Left lung (tissue), 10 donors: Measurements from ENCODE around the gene PRLHR. TPM values are rescaled to one million over a fixed set of nuclear protein-coding genes. Genes with fewer than 3 reads are reported as not detected.
"Not testable (repeated sequence)": the region's sequence is repeated elsewhere in the genome, so short reads cannot be mapped to it uniquely, and the experiment has no call there.

Experiments
- ATAC-seq: fragments of 200-7000 bp; cut with Tn5 transposase; one replicate; pipeline ENCODE4 v1.9.1; 2020; ENCODE audit warnings: moderate library complexity
- DNase-seq, 4 donors: peaks; one replicate each; pipeline ENCODE4 v3.0.0-alpha.2; 2013 to 2020
- H3K27ac ChIP-seq, 2 donors: fragments of 200-600 bp; sonication (generic) in 1 of 2; one replicate each; pipeline versions ENCODE4 v1.5.0 to v1.8.0; 2020 to 2021
- H3K27me3 ChIP-seq, 2 donors: fragments of 200-600 bp; sonication (generic) in 1 of 2; one replicate each; pipeline versions ENCODE4 v1.5.0 to v1.8.0; 2020 to 2021
- H3K36me3 ChIP-seq, 2 donors: fragments of 200-600 bp; sonication (generic) in 1 of 2; one replicate each; pipeline versions ENCODE4 v1.5.0 to v1.8.0; 2020 to 2021
- H3K4me1 ChIP-seq, 2 donors: fragments of 200-600 bp; one replicate each; pipeline ENCODE4 v1.8.0; 2021
- H3K4me3 ChIP-seq, 2 donors: fragments of 200-600 bp; sonication (generic) in 1 of 2; one replicate each; pipeline versions ENCODE4 v1.5.0 to v1.8.0; 2020 to 2021; ENCODE audit warnings: mild to moderate bottlenecking in 1 of 2
- H3K9me3 ChIP-seq, 2 donors: fragments of 200-600 bp; sonication (generic) in 1 of 2; one replicate each; pipeline versions ENCODE4 v1.5.0 to v1.8.0; 2020 to 2021
- CTCF ChIP-seq, 2 donors: fragments of 200-600 bp; sonication (generic) in 1 of 2; IDR thresholded peaks; one replicate each; pipeline versions ENCODE4 v1.5.0 to v1.8.0; 2021; ENCODE audit warnings: antibody characterized with exemption in 2 of 2
- intact Hi-C, 2 donors: fragments of 100-400 bp; cut with DNase I; formaldehyde crosslinking; loops; one replicate each; pipeline versions ENCODE4 v1.11.2 to v1.14.2; 2022
- polyA plus RNA-seq, 6 donors: library from polyadenylated mRNA; unstranded; fragments of 120-200 nt; gene quantifications; one replicate each; pipeline ENCODE4 v1.2.1, GENCODE V29; 2013; ENCODE audit not compliant: insufficient read length in 6 of 6
- total RNA-seq, 2 donors: library from RNA; stranded (reverse); fragmentation: NEBNext Ultra II Directional; extraction: Animal tissue kit (Norgen Biotek cat#: 25700); gene quantifications; one replicate each; pipeline ENCODE4 v1.2.1, GENCODE V29; 2021
- donor health status: DM: no; HTN: yes; CAD: no.
- donor health status: DM: no; HTN: no; CAD: no.

Gene PRLHR
- total and polyA plus RNA-seq, 8 donors = 0.03 to 0.08 (median 0.04) TPM; not detected in 2

- TF ChIP-seq CTCF (IDR thresholded peaks at IDR 0.05) = no peak
- no peaks in the 10 kb centered on the region for H3K36me3 ChIP-seq
- no peaks in the 10 kb centered on the region for H3K27me3 ChIP-seq
- ATAC-seq (no peak), DNase-seq (no peak)
- H3K4me1 ChIP-seq = no peaks in the 10 kb centered on the region
- H3K27ac ChIP-seq = no peak overlapping the region
- H3K4me3 ChIP-seq = no peak overlapping the region
- intact Hi-C loops = no loop called here
- H3K9me3 ChIP-seq = no peaks in the 10 kb centered on the region
Measured at GRCh38 chr10:118621304-118621942, 26.0 kb upstream of the PRLHR start.

DNA sequence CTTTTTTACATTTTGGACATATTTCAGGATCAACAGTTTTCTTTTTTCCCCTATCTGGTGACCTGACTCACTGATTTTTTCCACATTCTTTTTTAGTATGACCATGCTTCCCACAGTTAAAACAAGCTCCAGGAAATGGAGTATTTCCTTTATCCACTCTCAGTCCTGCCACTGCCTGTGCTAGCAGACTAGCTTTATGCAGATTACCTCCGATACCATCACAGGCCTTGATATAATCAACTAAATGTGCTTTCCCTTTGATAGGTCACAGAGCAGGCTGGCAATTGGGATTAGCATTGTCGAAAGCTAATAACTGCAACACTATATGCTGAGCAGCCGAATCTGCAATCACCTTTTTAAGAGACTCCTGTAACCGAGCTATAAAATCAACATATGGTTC, 18.4 kb upstream of the PRLHR start:
- H3K27ac ChIP-seq = not testable (repeated sequence)

DNA sequence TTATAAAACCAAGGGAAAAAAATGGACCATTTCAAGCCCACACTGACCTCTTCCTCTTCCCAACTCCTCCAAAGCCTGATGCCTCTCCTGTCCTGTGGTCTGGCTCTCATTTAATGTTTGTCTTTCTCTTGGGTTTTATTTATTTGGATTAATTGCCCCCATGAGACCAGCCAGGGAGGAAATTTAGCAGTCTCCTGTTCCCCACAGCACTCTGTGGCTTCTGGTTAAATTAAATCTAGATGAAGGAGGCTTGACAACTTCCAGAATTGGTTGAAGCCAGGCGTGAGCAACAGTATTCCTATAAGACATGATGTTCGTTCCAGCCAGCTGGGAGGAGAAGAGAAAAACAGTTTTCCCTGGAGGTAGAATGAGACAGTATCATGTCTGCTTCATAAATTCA, 15.1 kb upstream of the PRLHR start:
- no peaks in the 10 kb centered on the region for H3K4me1 ChIP-seq
- no peak for TF ChIP-seq CTCF (IDR thresholded peaks at IDR 0.05)
- no peak overlapping the region for H3K4me3 ChIP-seq
- intact Hi-C loops = no loop called here
- H3K9me3 ChIP-seq = peaks cover 0 to 10% of the 10 kb centered on the region in 2 donors
- no peaks in the 10 kb centered on the region for H3K27me3 ChIP-seq
- no peak for ATAC-seq
- no peak overlapping the region for H3K27ac ChIP-seq
- no peaks in the 10 kb centered on the region for H3K36me3 ChIP-seq
- no peak for DNase-seq

More for the DNA sequence above, 18.4 kb upstream of the PRLHR start:
- H3K36me3 ChIP-seq, H3K4me1 ChIP-seq, DNase-seq, H3K9me3 ChIP-seq, H3K4me3 ChIP-seq, intact Hi-C loops, H3K27me3 ChIP-seq, ATAC-seq: not testable (repeated sequence)

GRCh38 chr10:118607768-118608354, 12.4 kb upstream of the PRLHR start:
- no peak for TF ChIP-seq CTCF (IDR thresholded peaks at IDR 0.05)
- Histone ChIP-seq H3K36me3 (no peaks in the 10 kb centered on the region), H3K27me3 (no peaks in the 10 kb centered on the region), H3K27ac (no peak overlapping the region), H3K4me1 (no peaks in the 10 kb centered on the region), H3K9me3 (peaks cover 0 to 10% of the 10 kb centered on the region in 2 donors), H3K4me3 (no peak overlapping the region)
- DNase-seq = no peak
- ATAC-seq = no peak
- intact Hi-C loops = no loop called here

- H3K4me3 ChIP-seq = no peak overlapping the region
- no peak overlapping the region for H3K27ac ChIP-seq
- intact Hi-C loops = no loop called here
- ATAC-seq = no peak
- H3K4me1 ChIP-seq = no peaks in the 10 kb centered on the region
- H3K36me3 ChIP-seq = no peaks in the 10 kb centered on the region
- H3K9me3 ChIP-seq = peaks cover 0 to 10% of the 10 kb centered on the region in 2 donors
- no peak for DNase-seq
- H3K27me3 ChIP-seq = peaks cover 0 to 6% of the 10 kb centered on the region in 2 donors
- TF ChIP-seq CTCF (IDR thresholded peaks at IDR 0.05) = no peak
Measured at GRCh38 chr10:118605694-118606093, 10.2 kb upstream of the PRLHR start.
